ENCODE measurements around the gene TRIM66.

TRIM66 gene

DNA sequence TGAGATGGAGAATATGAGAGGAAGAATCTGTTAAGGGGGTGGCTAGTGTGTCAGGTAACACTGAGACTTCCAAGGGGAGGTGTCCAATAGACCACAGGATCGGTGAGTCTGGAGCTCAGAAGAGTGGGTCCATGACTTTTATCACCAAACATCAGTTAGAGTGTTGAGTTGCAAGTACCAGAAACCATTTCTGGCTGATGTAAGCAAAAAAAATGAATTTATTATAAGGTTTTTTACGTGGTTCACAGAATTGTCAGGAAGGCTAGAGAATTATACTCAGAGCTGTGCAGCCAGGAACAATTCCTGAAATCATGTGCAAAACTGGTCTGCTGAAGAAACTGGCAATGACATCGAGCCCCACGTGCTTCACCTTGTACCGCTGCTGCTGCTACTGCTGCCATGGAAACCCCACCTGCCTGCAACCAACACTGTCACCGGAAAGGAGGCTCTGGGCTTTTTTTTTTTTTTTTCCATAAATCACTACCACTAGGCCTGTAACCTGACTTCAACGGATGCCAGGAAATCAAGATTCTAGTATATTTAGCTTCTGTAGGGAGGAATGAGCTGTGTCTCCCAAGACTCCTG lies 71.8 kb downstream of the TRIM66 start:
- Histone ChIP-seq H3K9me3 (ENCODE audit: control insufficient read depth, low read length) (no peaks in the 10 kb centered on the region), H3K36me3 (ENCODE audit: control insufficient read depth, insufficient read depth, low read length) (no peaks in the 10 kb centered on the region), H3K4me1 (ENCODE audit: control insufficient read depth, insufficient read depth, low read length) (no peaks in the 10 kb centered on the region), H3K9ac (ENCODE audit: low read length) (no peak overlapping the region), H3K27me3 (ENCODE audit: control insufficient read depth, insufficient read depth, low read length) (no peaks in the 10 kb centered on the region), H3K4me3 (ENCODE audit: low read length) (no peak overlapping the region)

DNA sequence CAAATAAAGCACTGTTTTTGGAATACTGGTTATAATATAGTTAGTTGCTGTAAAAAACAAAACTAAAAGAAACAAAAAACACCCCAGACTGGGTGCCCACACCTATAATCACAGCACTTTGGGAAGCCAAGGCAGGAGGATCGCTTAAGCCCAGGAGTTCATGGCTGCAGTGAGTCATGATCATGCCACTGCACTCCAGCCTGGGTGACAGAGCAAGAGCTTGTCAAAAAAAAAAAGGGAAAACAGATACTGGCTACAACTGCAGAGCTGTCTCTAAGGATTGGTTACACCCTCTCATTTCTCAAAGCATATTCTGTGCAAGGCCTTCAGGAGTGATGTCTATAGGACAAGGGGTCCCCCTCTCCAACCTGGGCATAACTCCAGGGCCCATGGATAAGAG lies 73.8 kb downstream of the TRIM66 start:
- Histone ChIP-seq H3K9me3 (ENCODE audit: control insufficient read depth, low read length) (no peaks in the 10 kb centered on the region), H3K9ac (ENCODE audit: low read length) (no peak overlapping the region), H3K4me3 (ENCODE audit: low read length) (no peak overlapping the region), H3K4me1 (ENCODE audit: control insufficient read depth, insufficient read depth, low read length) (peaks cover 10% of the 10 kb centered on the region), H3K36me3 (ENCODE audit: control insufficient read depth, insufficient read depth, low read length) (no peaks in the 10 kb centered on the region), H3K27me3 (ENCODE audit: control insufficient read depth, insufficient read depth, low read length) (no peaks in the 10 kb centered on the region)

DNA sequence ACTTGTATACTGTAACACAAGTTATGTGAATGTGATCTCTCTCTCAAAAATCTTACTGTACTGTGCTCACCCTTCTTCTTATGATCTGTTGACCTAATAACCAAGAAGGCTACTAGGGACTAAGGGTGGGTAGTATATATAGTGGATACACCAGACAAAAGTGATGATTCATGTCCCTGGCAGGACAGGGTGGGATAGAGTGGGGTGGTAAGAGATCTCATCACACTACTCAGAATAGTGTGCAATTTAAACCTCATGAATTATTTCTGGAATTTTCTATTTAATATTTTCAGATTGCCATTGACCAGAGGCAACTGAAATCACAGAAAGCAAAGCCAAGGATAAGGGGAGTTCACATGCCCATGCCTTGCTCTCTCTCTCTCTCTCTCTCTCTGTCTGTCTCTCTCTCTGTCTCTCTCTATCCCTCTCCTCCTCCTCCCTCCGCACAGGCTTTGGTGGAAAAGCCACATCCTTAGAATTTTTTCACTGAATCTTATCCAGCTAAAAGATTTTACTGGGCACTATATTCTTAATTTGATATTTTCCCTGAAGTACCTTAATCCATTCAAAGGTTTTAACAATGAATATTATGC lies 76.4 kb downstream of the TRIM66 start:
- H3K9ac ChIP-seq (ENCODE audit: low read length), result no peak overlapping the region

DNA sequence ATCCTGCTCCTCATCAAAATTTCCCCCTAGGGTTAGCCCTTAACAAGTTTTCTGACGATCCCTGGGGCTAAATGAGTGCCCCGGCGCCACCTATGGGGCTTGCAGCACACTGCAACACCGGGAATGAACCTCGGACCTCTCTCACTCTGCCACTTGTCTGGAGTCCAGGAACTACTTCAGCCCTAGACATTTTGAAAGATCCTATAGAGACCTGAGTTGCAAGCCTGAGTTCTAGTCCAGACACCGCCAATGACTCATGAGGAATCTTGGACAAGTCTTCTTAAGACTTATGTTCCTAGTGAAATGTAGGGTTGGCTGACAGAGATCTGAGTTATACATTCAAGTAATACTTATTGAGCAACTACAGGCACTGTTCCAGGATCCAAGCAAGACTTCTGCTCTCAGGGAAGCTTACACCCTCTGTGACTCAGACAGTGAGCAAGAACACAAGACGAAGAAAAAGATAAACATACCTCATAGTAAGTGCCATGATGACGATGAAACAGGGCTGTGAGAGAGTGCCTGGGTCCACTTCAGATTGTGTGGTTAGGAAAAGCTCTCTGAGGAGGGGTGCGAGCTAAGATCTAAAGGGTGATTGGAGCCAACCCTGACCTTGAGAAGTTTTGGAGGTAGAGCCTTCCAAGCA lies 78.3 kb downstream of the TRIM66 start:
- H3K36me3 ChIP-seq (ENCODE audit: control insufficient read depth, insufficient read depth, low read length), result no peaks in the 10 kb centered on the region

More for the DNA sequence above, 76.4 kb downstream of the TRIM66 start:
- Histone ChIP-seq H3K9me3 (ENCODE audit: control insufficient read depth, low read length) (no peaks in the 10 kb centered on the region), H3K27me3 (ENCODE audit: control insufficient read depth, insufficient read depth, low read length) (no peaks in the 10 kb centered on the region), H3K4me3 (ENCODE audit: low read length) (no peak overlapping the region), H3K4me1 (ENCODE audit: control insufficient read depth, insufficient read depth, low read length) (peaks cover 10% of the 10 kb centered on the region), H3K36me3 (ENCODE audit: control insufficient read depth, insufficient read depth, low read length) (no peaks in the 10 kb centered on the region)

DNA sequence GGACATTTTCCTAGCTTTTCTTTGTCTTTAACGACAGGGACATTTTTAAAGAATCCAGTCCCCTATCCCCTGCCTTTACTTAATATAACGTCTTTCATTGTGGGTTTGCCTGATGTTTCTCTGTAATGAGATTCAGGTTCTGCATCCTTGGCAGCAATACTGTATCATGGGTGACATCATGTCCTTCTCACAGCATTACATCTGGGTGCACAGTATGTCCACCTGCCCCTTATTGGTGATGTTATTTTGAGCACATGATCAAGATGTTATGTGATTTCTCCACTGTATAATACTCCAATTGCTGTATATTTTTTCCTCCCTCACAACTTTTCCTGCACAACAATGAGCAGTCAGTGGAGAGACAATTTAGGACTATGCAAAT lies 78.8 kb downstream of the TRIM66 start:
- Histone ChIP-seq H3K9ac (ENCODE audit: low read length) (no peak overlapping the region), H3K4me3 (ENCODE audit: low read length) (no peak overlapping the region), H3K4me1 (ENCODE audit: control insufficient read depth, insufficient read depth, low read length) (peaks cover 10% of the 10 kb centered on the region)

More for the DNA sequence above, 78.3 kb downstream of the TRIM66 start:
- Histone ChIP-seq H3K4me1 (ENCODE audit: control insufficient read depth, insufficient read depth, low read length) (peaks cover 10% of the 10 kb centered on the region), H3K27me3 (ENCODE audit: control insufficient read depth, insufficient read depth, low read length) (no peaks in the 10 kb centered on the region), H3K9me3 (ENCODE audit: control insufficient read depth, low read length) (no peaks in the 10 kb centered on the region), H3K4me3 (ENCODE audit: low read length) (no peak overlapping the region), H3K9ac (ENCODE audit: low read length) (no peak overlapping the region)

DNA sequence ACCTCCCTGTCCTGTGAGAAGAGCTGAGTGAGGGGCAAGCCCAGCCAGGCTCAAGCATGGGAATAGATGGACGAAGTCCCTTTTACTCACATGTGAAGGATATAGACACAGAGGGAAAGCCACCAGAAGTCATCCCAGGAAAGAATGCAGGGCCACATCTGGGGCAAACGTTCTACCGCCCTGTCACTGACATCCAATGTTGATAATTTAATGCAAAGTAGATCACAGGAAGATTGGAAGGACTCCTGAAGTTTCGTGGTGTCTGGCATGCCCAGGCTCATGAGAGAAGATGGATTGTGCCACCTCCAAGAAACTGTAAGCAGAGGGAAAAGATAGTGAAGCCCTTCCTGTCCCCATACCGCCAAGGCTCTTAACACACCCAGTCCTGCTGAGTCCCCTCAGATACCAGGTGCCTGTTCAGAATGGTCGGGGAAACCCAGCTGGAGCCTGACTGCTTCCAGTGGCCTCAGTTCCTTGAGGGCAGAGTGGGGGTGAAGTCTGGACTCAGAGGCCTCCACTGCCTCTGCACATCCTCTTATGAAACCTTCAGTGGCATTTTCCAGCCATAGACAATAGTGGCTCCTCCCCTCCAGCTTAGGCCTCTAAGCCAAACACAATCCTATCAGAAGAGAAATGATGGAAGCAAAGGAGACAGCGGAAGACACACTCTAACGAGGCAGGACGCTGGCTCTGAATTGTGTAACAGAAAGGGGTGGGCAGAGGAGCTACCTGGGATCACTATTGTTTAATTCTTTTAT lies 80.9 kb downstream of the TRIM66 start:
- peaks cover 15% of the 10 kb centered on the region for H3K4me1 ChIP-seq (ENCODE audit: control insufficient read depth, insufficient read depth, low read length)
- H3K9me3 ChIP-seq (ENCODE audit: control insufficient read depth, low read length), result no peaks in the 10 kb centered on the region
- H3K36me3 ChIP-seq (ENCODE audit: control insufficient read depth, insufficient read depth, low read length), result no peaks in the 10 kb centered on the region
- no peak overlapping the region for H3K9ac ChIP-seq (ENCODE audit: low read length)
- no peaks in the 10 kb centered on the region for H3K27me3 ChIP-seq (ENCODE audit: control insufficient read depth, insufficient read depth, low read length)
- no peak overlapping the region for H3K4me3 ChIP-seq (ENCODE audit: low read length)

More for the DNA sequence above, 78.8 kb downstream of the TRIM66 start:
- no peaks in the 10 kb centered on the region for H3K36me3 ChIP-seq (ENCODE audit: control insufficient read depth, insufficient read depth, low read length)
- no peaks in the 10 kb centered on the region for H3K9me3 ChIP-seq (ENCODE audit: control insufficient read depth, low read length)
- H3K27me3 ChIP-seq (ENCODE audit: control insufficient read depth, insufficient read depth, low read length), result no peaks in the 10 kb centered on the region

DNA sequence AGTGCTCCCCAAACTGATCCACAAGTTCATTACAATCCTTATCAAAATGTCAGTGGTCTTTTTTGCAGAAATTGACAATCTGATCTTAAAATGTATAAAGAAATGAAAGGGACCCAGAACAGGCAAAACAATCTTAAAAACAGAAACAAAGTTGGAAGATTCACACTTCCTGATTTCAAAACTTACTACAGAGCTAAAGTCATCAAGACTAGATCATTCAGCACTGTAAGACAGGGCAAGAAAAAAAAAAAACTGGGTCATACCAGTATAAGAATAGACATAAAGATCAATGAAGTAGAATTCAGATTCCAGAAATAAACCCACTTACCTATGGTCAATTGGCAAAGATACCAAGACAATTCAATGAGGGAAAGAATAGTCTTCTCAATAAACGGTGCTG lies 84.0 kb downstream of the TRIM66 start:
- Histone ChIP-seq H3K36me3 (ENCODE audit: control insufficient read depth, insufficient read depth, low read length) (no peaks in the 10 kb centered on the region), H3K9ac (ENCODE audit: low read length) (no peak overlapping the region), H3K9me3 (ENCODE audit: control insufficient read depth, low read length) (no peaks in the 10 kb centered on the region), H3K4me3 (ENCODE audit: low read length) (no peak overlapping the region), H3K27me3 (ENCODE audit: control insufficient read depth, insufficient read depth, low read length) (no peaks in the 10 kb centered on the region), H3K4me1 (ENCODE audit: control insufficient read depth, insufficient read depth, low read length) (peaks cover 12% of the 10 kb centered on the region)

DNA sequence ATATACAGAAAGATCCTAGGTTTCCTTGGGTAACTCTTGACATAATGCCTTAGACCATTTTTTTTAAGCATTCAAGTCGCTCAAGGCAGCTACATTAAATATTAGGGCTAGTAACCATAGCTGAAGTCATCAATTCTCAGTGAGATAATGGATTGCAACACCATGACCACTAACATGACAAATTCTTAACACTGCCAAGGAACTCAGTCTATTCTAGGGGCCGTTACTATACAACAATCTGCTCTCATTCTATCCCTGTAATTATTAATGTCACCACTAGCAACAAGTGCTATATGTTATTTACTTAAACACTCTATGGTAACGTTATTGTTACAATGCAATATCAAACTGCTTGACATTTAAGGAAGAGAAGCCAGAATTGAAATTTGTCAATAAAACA lies 85.3 kb downstream of the TRIM66 start:
- Histone ChIP-seq H3K27me3 (ENCODE audit: control insufficient read depth, insufficient read depth, low read length) (no peaks in the 10 kb centered on the region), H3K9me3 (ENCODE audit: control insufficient read depth, low read length) (no peaks in the 10 kb centered on the region), H3K4me3 (ENCODE audit: low read length) (no peak overlapping the region), H3K36me3 (ENCODE audit: control insufficient read depth, insufficient read depth, low read length) (no peaks in the 10 kb centered on the region), H3K9ac (ENCODE audit: low read length) (no peak overlapping the region), H3K4me1 (ENCODE audit: control insufficient read depth, insufficient read depth, low read length) (peaks cover 12% of the 10 kb centered on the region)

DNA sequence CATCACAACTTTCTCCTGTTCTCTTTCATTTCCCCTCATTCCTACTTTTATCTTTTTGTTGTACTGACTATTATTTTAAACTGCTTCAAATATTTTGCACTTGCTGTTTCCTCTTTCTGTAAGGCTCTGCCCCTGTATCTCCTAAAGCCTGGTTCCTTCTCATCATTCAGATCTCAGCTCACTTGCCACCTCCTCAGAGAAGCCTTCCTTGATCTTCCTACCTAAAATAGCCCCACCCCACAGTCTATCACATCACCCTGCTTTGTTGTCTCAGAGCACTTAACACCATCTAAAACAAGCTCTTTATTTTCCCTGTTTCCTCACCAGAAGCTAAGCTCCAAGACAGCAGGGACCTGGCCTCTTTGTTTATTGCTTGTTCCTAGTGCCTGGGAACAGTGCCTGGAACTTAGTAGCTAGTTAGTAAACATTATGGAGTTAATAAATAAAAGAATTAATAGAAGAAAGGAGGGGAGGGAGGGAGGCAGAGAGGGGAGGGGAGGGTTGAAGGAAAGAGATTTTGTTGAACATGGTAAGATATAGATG lies 85.9 kb downstream of the TRIM66 start:
- no peaks in the 10 kb centered on the region for H3K36me3 ChIP-seq (ENCODE audit: control insufficient read depth, insufficient read depth, low read length)
- no peaks in the 10 kb centered on the region for H3K27me3 ChIP-seq (ENCODE audit: control insufficient read depth, insufficient read depth, low read length)
- peaks cover 12% of the 10 kb centered on the region for H3K4me1 ChIP-seq (ENCODE audit: control insufficient read depth, insufficient read depth, low read length)
- H3K9me3 ChIP-seq (ENCODE audit: control insufficient read depth, low read length), result no peaks in the 10 kb centered on the region
- no peak overlapping the region for H3K9ac ChIP-seq (ENCODE audit: low read length)
- no peak overlapping the region for H3K4me3 ChIP-seq (ENCODE audit: low read length)

DNA sequence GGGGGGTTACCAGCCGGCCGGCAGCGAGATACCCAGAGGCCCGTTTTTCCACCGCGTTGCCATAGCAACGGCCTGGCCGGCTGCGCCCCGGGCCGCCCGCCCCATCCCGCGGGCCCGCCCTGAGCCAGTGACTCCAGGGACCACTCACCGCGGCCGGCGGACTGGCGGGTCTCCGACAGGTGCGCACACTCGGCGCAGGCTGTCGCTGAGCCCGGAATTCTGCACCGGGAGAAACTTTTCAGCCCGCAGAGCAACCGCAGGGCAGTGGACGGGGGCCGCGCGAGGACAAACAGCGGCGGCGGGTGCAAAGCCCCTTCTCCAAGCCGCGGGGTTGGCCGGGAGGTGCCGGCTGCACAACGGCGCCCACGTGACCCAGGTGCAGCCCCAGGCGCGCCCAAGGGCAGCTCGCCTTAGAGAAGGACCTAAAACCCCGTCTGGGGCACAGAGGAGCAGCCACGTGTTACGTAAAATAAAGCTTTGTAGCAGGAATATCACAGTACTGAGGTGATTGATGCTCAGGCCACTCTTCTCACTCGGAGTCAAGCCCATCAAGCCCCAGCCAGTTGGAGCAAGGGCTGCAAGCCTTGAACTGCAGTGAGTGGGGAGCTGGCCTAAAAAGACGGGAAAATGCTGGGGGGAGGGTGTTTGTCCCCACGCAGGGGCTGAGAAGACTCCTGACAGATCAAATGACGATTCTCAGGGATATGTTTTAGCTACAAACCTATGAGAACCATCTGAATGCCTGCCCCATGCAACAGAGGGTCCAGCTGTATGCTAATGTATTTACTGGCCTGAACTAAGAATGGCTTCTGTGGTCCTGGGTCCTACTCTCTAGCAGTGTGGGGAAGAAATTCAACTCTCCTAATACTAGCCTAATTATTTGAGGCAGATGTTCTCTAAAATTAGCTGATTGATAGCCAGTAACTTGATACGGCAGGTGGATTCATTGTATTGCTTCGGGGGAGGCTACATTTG lies 88.2 kb downstream of the TRIM66 start, which contains the start of gene STK33:
Gene STK33 (minus strand): TSS at position 294 of the 975 bp plus-strand sequence. CDS start 119,323 bp downstream, outside the sequence.
- no peaks in the 10 kb centered on the region for H3K27me3 ChIP-seq (ENCODE audit: control insufficient read depth, insufficient read depth, low read length)
- H3K36me3 ChIP-seq (ENCODE audit: control insufficient read depth, insufficient read depth, low read length), result no peaks in the 10 kb centered on the region
- peak within 1 kb of the TSS; percentile 64 for H3K4me3 ChIP-seq (ENCODE audit: low read length)
- H3K4me1 ChIP-seq (ENCODE audit: control insufficient read depth, insufficient read depth, low read length), result peaks cover 12% of the 10 kb centered on the region
- peak within 1 kb of the TSS; percentile 70 for H3K9ac ChIP-seq (ENCODE audit: low read length)
- no peaks in the 10 kb centered on the region for H3K9me3 ChIP-seq (ENCODE audit: control insufficient read depth, low read length)

DNA sequence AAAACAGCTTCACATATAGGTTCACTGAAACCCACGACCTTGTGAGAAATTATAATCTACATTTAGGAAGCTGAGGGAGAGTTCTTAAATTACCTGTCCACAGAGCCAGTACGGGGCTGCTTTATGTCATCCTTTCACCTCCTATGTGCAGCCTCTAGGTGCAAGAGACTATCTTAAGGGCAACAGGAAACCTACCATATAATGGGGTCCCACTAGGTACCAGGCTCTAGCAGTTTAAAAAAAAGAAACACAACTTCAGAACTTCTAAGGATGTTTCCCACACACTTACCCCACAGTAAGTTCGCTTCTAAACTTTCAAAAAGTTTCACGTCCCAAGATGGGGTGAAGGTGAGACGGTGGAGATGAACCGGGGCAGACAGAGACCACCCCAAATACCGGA lies 89.0 kb downstream of the TRIM66 start:
- H3K27me3 ChIP-seq (ENCODE audit: control insufficient read depth, insufficient read depth, low read length), result no peaks in the 10 kb centered on the region
- H3K9me3 ChIP-seq (ENCODE audit: control insufficient read depth, low read length), result no peaks in the 10 kb centered on the region
- H3K4me3 ChIP-seq (ENCODE audit: low read length), result peak overlapping the region; percentile 64
- no peaks in the 10 kb centered on the region for H3K36me3 ChIP-seq (ENCODE audit: control insufficient read depth, insufficient read depth, low read length)
- peaks cover 12% of the 10 kb centered on the region for H3K4me1 ChIP-seq (ENCODE audit: control insufficient read depth, insufficient read depth, low read length)
- peak overlapping the region; percentile 70 for H3K9ac ChIP-seq (ENCODE audit: low read length)
